Activated CD8-positive, alpha-beta memory T cell treated with anti-CD3 and anti-CD28 coated beads, Interleukin-2, amount 10 ng/mL, durations not matched to agents 7 days and 5 days (primary cell): ENCODE measurements around the gene AKT2. TPM values are rescaled to one million over a fixed set of nuclear protein-coding genes. Genes with fewer than 3 reads are reported as not detected.

Experiments
- ATAC-seq: fragments of 150-1000 bp; cut with Tn5 transposase; one replicate; pipeline ENCODE4 v1.10.0; 2021; ENCODE audit warnings: moderate library complexity
- CTCF ChIA-PET: fragments of 350-600 bp; sonication (Branson Sonifier 250); formaldehyde crosslinking; loops from one replicate; lab custom pipeline; 2021; ENCODE audit warnings: antibody characterized with exemption; lab: Charles Lee
- DNase-seq: peaks from one replicate; pipeline ENCODE4 v3.0.0-alpha.2; 2020
- H3K27ac Mint-ChIP-seq: one replicate; pipeline ENCODE4 v1.8.0; 2021; ENCODE audit warnings: mild to moderate bottlenecking, mixed read lengths
- H3K27me3 Mint-ChIP-seq: one replicate; pipeline ENCODE4 v1.8.0; 2021; ENCODE audit warnings: mixed read lengths
- H3K36me3 Mint-ChIP-seq: one replicate; pipeline ENCODE4 v1.8.0; 2021; ENCODE audit warnings: mild to moderate bottlenecking, mixed read lengths
- H3K4me1 Mint-ChIP-seq: one replicate; pipeline ENCODE4 v1.8.0; 2021; ENCODE audit warnings: mixed read lengths
- H3K4me3 Mint-ChIP-seq: one replicate; pipeline ENCODE4 v1.8.0; 2021; ENCODE audit warnings: mild to moderate bottlenecking, moderate library complexity, mixed read lengths
- H3K9me3 Mint-ChIP-seq: one replicate; pipeline ENCODE4 v1.8.0; 2022; ENCODE audit warnings: low read depth, mixed read lengths
- total RNA-seq, 2 experiments: library from RNA; stranded (reverse); gene quantifications; one replicate each; pipeline ENCODE4 v1.2.3, GENCODE V29; 2021

The AKT2 gene
- total RNA-seq, 2 experiments from 2014 or later: 141 to 172 TPM

- DNase-seq (no peak), ATAC-seq (no peak)
- CTCF ChIA-PET: no interaction called here
- no peaks in the 10 kb centered on the region for H3K27me3 Mint-ChIP-seq
- H3K4me1 Mint-ChIP-seq: peaks cover 1% of the 10 kb centered on the region
- H3K9me3 Mint-ChIP-seq: no peaks in the 10 kb centered on the region
- peaks cover 8% of the 10 kb centered on the region for H3K36me3 Mint-ChIP-seq
- no peak overlapping the region for H3K4me3 Mint-ChIP-seq
- no peak overlapping the region for H3K27ac Mint-ChIP-seq
Measured at GRCh38 chr19:40251244-40251643, 33.9 kb downstream of the AKT2 start.

- CTCF ChIA-PET: no interaction called here
- Mint-ChIP-seq H3K27me3 (no peaks in the 10 kb centered on the region), H3K27ac (no peak overlapping the region), H3K4me1 (peaks cover 1% of the 10 kb centered on the region), H3K36me3 (peaks cover 3% of the 10 kb centered on the region), H3K4me3 (no peak overlapping the region), H3K9me3 (no peaks in the 10 kb centered on the region)
- no peak for ATAC-seq
- DNase-seq: no peak
Measured at GRCh38 chr19:40249781-40250180, 35.4 kb downstream of the AKT2 start.

GRCh38 chr19:40249201-40249600 lies 35.9 kb downstream of the AKT2 start:
- H3K27me3 Mint-ChIP-seq: no peaks in the 10 kb centered on the region
- H3K36me3 Mint-ChIP-seq: peaks cover 3% of the 10 kb centered on the region
- CTCF ChIA-PET: no interaction called here
- H3K4me3 Mint-ChIP-seq: no peak overlapping the region
- no peak for DNase-seq
- peaks cover 1% of the 10 kb centered on the region for H3K4me1 Mint-ChIP-seq
- H3K9me3 Mint-ChIP-seq: no peaks in the 10 kb centered on the region
- no peak for ATAC-seq
- H3K27ac Mint-ChIP-seq: no peak overlapping the region

- ATAC-seq (no peak), DNase-seq (no peak)
- Mint-ChIP-seq H3K4me1 (peaks cover 1% of the 10 kb centered on the region), H3K4me3 (no peak overlapping the region), H3K27me3 (no peaks in the 10 kb centered on the region), H3K36me3 (peaks cover 3% of the 10 kb centered on the region), H3K9me3 (no peaks in the 10 kb centered on the region), H3K27ac (no peak overlapping the region)
- CTCF ChIA-PET: no interaction called here
Measured at GRCh38 chr19:40247735-40248262, 37.3 kb downstream of the AKT2 start.

GRCh38 chr19:40247178-40247577 lies 38.0 kb downstream of the AKT2 start:
- ATAC-seq: no peak
- Mint-ChIP-seq H3K27ac (no peak overlapping the region), H3K4me1 (peaks cover 1% of the 10 kb centered on the region), H3K36me3 (peaks cover 3% of the 10 kb centered on the region), H3K9me3 (no peaks in the 10 kb centered on the region), H3K27me3 (no peaks in the 10 kb centered on the region), H3K4me3 (no peak overlapping the region)
- CTCF ChIA-PET: no interaction called here
- DNase-seq: no peak

GRCh38 chr19:40246292-40247073 lies 38.7 kb downstream of the AKT2 start:
- no peak overlapping the region for H3K27ac Mint-ChIP-seq
- H3K36me3 Mint-ChIP-seq: peaks cover 3% of the 10 kb centered on the region
- CTCF ChIA-PET: no interaction called here
- H3K4me1 Mint-ChIP-seq: peaks cover 1% of the 10 kb centered on the region
- no peak overlapping the region for H3K4me3 Mint-ChIP-seq
- no peaks in the 10 kb centered on the region for H3K27me3 Mint-ChIP-seq
- ATAC-seq (no peak), DNase-seq (no peak)
- H3K9me3 Mint-ChIP-seq: no peaks in the 10 kb centered on the region

GRCh38 chr19:40245506-40246128 lies 39.5 kb downstream of the AKT2 start:
- Mint-ChIP-seq H3K4me3 (no peak overlapping the region), H3K27ac (no peak overlapping the region), H3K9me3 (no peaks in the 10 kb centered on the region), H3K27me3 (no peaks in the 10 kb centered on the region), H3K4me1 (peaks cover 1% of the 10 kb centered on the region), H3K36me3 (peaks cover 6% of the 10 kb centered on the region)
- ATAC-seq (no peak), DNase-seq (no peak)
- CTCF ChIA-PET: no interaction called here

- CTCF ChIA-PET: no interaction called here
- DNase-seq (no peak), ATAC-seq (no peak)
- peaks cover 1% of the 10 kb centered on the region for H3K4me1 Mint-ChIP-seq
- no peaks in the 10 kb centered on the region for H3K27me3 Mint-ChIP-seq
- no peaks in the 10 kb centered on the region for H3K9me3 Mint-ChIP-seq
- no peak overlapping the region for H3K27ac Mint-ChIP-seq
- peaks cover 4% of the 10 kb centered on the region for H3K36me3 Mint-ChIP-seq
- H3K4me3 Mint-ChIP-seq: no peak overlapping the region
Measured at GRCh38 chr19:40244579-40245317, 40.4 kb downstream of the AKT2 start.

- Mint-ChIP-seq H3K27ac (no peak overlapping the region), H3K4me1 (no peaks in the 10 kb centered on the region), H3K27me3 (no peaks in the 10 kb centered on the region), H3K9me3 (no peaks in the 10 kb centered on the region), H3K36me3 (peaks cover 6% of the 10 kb centered on the region), H3K4me3 (no peak overlapping the region)
- CTCF ChIA-PET: no interaction called here
- no peak for ATAC-seq
- no peak for DNase-seq
Measured at GRCh38 chr19:40243181-40243580, 42.0 kb downstream of the AKT2 start.

GRCh38 chr19:40242480-40242879 lies 42.7 kb downstream of the AKT2 start:
- DNase-seq: no peak
- no peaks in the 10 kb centered on the region for H3K27me3 Mint-ChIP-seq
- no peak overlapping the region for H3K4me3 Mint-ChIP-seq
- no peak overlapping the region for H3K27ac Mint-ChIP-seq
- CTCF ChIA-PET: no interaction called here
- ATAC-seq: no peak
- H3K36me3 Mint-ChIP-seq: peaks cover 8% of the 10 kb centered on the region
- H3K4me1 Mint-ChIP-seq: no peaks in the 10 kb centered on the region
- H3K9me3 Mint-ChIP-seq: no peaks in the 10 kb centered on the region

GRCh38 chr19:40241809-40242384 lies 43.2 kb downstream of the AKT2 start:
- no peaks in the 10 kb centered on the region for H3K4me1 Mint-ChIP-seq
- H3K27me3 Mint-ChIP-seq: no peaks in the 10 kb centered on the region
- no peaks in the 10 kb centered on the region for H3K9me3 Mint-ChIP-seq
- peaks cover 10% of the 10 kb centered on the region for H3K36me3 Mint-ChIP-seq
- no peak for DNase-seq
- no peak overlapping the region for H3K4me3 Mint-ChIP-seq
- CTCF ChIA-PET: no interaction called here
- no peak overlapping the region for H3K27ac Mint-ChIP-seq
- no peak for ATAC-seq

- CTCF ChIA-PET: interaction anchor here (0.9 kb wide), 1 partner anchor 21 kb away, joined by 3 read pairs; no protein-coding TSS in a partner anchor
- no peak overlapping the region for H3K4me3 Mint-ChIP-seq
- H3K4me1 Mint-ChIP-seq: no peaks in the 10 kb centered on the region
- H3K27me3 Mint-ChIP-seq: no peaks in the 10 kb centered on the region
- ATAC-seq (no peak), DNase-seq (no peak)
- H3K9me3 Mint-ChIP-seq: no peaks in the 10 kb centered on the region
- peaks cover 12% of the 10 kb centered on the region for H3K36me3 Mint-ChIP-seq
- H3K27ac Mint-ChIP-seq: no peak overlapping the region
Measured at GRCh38 chr19:40241125-40241808, 43.9 kb downstream of the AKT2 start.

- H3K36me3 Mint-ChIP-seq: peaks cover 12% of the 10 kb centered on the region
- no peak overlapping the region for H3K27ac Mint-ChIP-seq
- no peak for ATAC-seq
- no peaks in the 10 kb centered on the region for H3K27me3 Mint-ChIP-seq
- DNase-seq: no peak
- CTCF ChIA-PET: no interaction called here
- H3K9me3 Mint-ChIP-seq: no peaks in the 10 kb centered on the region
- no peaks in the 10 kb centered on the region for H3K4me1 Mint-ChIP-seq
- no peak overlapping the region for H3K4me3 Mint-ChIP-seq
Measured at GRCh38 chr19:40240332-40240731, 44.8 kb downstream of the AKT2 start.
